Keratinocyte (primary cell): ENCODE data around the gene TARS3. TPM values are rescaled to one million over a fixed set of nuclear protein-coding genes. Genes with fewer than 3 reads are reported as not detected.

ENCODE experiments used
- DNase-seq: peaks from one replicate; pipeline ENCODE4 v3.0.0-alpha.2; 2011; ENCODE audit warnings: low read depth, missing footprints, low spot score
- FAIRE-seq: peaks from 2 replicates; lab custom pipeline; 2011; peaks lifted over from hg19 to GRCh38; lab: Jason Lieb, UNC
- H2AFZ ChIP-seq: 2 replicates; pipeline ENCODE4 v1.6.0; 2012; ENCODE audit warnings: low read length, control low read depth, inconsistent platforms; ENCODE audit not compliant: control insufficient read depth
- H3K27ac ChIP-seq: 2 replicates; pipeline ENCODE4 v1.5.1; 2011; ENCODE audit warnings: low read length; ENCODE audit not compliant: control insufficient read depth, insufficient read depth
- H3K27me3 ChIP-seq: 3 replicates; pipeline ENCODE4 v1.6.0; 2011; ENCODE audit warnings: low read length; ENCODE audit not compliant: control insufficient read depth, insufficient read depth; ENCODE audit errors: extremely low read depth
- H3K36me3 ChIP-seq, 2 experiments: 2 replicates in 1 of 2; 3 replicates in 1 of 2; pipeline ENCODE4 v1.5.1; 2011; ENCODE audit warnings: low read length in 2 of 2, mild to moderate bottlenecking in 1 of 2; ENCODE audit not compliant: control insufficient read depth in 2 of 2, insufficient read depth in 2 of 2; ENCODE audit errors: extremely low read depth in 1 of 2
- H3K4me1 ChIP-seq: 3 replicates; pipeline ENCODE4 v1.5.1; 2011; ENCODE audit warnings: low read length; ENCODE audit not compliant: control insufficient read depth, insufficient read depth; ENCODE audit errors: extremely low read depth
- H3K4me2 ChIP-seq: 3 replicates; pipeline ENCODE4 v1.6.0; 2011; ENCODE audit warnings: low read depth, low read length; ENCODE audit not compliant: control insufficient read depth, insufficient read depth; ENCODE audit errors: extremely low read depth
- H3K4me3 ChIP-seq, 3 experiments: fragments of 200-600 bp in 1 of 3; sonication (generic) in 1 of 3; 2 replicates in 2 of 3; 3 replicates in 1 of 3; pipeline ENCODE4 v1.5.1; 2011 to 2016; ENCODE audit warnings: low read length in 3 of 3, mild to moderate bottlenecking in 3 of 3, control low read depth in 2 of 3, inconsistent platforms in 1 of 3, low read depth in 1 of 3, mixed read lengths in 1 of 3, mixed run types in 1 of 3, moderate library complexity in 1 of 3; ENCODE audit not compliant: control insufficient read depth in 2 of 3, insufficient read depth in 2 of 3; ENCODE audit errors: extremely low read depth in 1 of 3
- H3K79me2 ChIP-seq: 2 replicates; pipeline ENCODE4 v1.6.0; 2012; ENCODE audit warnings: low read length; ENCODE audit not compliant: control insufficient read depth, insufficient read depth
- H3K9ac ChIP-seq: 3 replicates; pipeline ENCODE4 v1.6.0; 2011; ENCODE audit warnings: low read length; ENCODE audit not compliant: control insufficient read depth, insufficient read depth; ENCODE audit errors: extremely low read depth
- H3K9me1 ChIP-seq: 3 replicates; pipeline ENCODE4 v1.6.0; 2011; ENCODE audit warnings: low read length; ENCODE audit not compliant: control insufficient read depth, insufficient read depth; ENCODE audit errors: extremely low read depth
- H3K9me3 ChIP-seq: 2 replicates; pipeline ENCODE4 v1.5.1; 2012; ENCODE audit warnings: low read depth, low read length; ENCODE audit not compliant: control insufficient read depth
- H4K20me1 ChIP-seq: 3 replicates; pipeline ENCODE4 v1.6.0; 2011; ENCODE audit warnings: low read length; ENCODE audit not compliant: control insufficient read depth, insufficient read depth; ENCODE audit errors: extremely low read depth
- EZH2 ChIP-seq: IDR thresholded peaks from one replicate; pipeline ENCODE4 v1.6.1; 2012; ENCODE audit warnings: inconsistent platforms, mild to moderate bottlenecking, low read length, moderate library complexity
- dilution Hi-C: fragments of 300-500 bp; cut with MboI; formaldehyde crosslinking; loops from one replicate; pipeline ENCODE4 v1.7.0; 2020; ENCODE audit warnings: low sequenced_read_pairs; ENCODE audit not compliant: extremely low pct_ligation_motif_present
- polyA plus RNA-seq, 5 experiments: library from polyadenylated mRNA; depleted of rRNA in 3 of 5; stranded (reverse) in 3 of 5; stranded (forward) in 1 of 5; unstranded in 1 of 5; fragments of >200 nt; gene quantifications; 1 replicate in 1 of 5; 2 replicates in 3 of 5; 3 replicates in 1 of 5; pipeline versions ENCODE4 v1.2.1 to v1.2.3, GENCODE V29; 2011 to 2012; ENCODE audit warnings: missing spikeins in 2 of 5, low read depth in 1 of 5, low replicate concordance in 1 of 5
- TF ChIP-seq, protein P1 (sequence below), 3 experiments: IDR thresholded peaks in 1 of 3; conservative IDR thresholded peaks in 1 of 3; optimal IDR thresholded peaks in 1 of 3; 2 replicates in 2 of 3; 3 replicates in 1 of 3; pipeline versions ENCODE3 to v1.5.1; 2011; ENCODE audit warnings: low read length in 3 of 3, mild to moderate bottlenecking in 3 of 3, moderate library complexity in 2 of 3, control low read depth in 1 of 3, inconsistent platforms in 1 of 3; ENCODE audit not compliant: insufficient read depth in 2 of 3; ENCODE audit errors: extremely low read depth in 1 of 3

Gene TARS3
- polyA plus RNA-seq, 1 donor (not counting 4 experiments of a cell fraction or from before 2014, with no cell fraction given): 3.9 TPM

DNA sequence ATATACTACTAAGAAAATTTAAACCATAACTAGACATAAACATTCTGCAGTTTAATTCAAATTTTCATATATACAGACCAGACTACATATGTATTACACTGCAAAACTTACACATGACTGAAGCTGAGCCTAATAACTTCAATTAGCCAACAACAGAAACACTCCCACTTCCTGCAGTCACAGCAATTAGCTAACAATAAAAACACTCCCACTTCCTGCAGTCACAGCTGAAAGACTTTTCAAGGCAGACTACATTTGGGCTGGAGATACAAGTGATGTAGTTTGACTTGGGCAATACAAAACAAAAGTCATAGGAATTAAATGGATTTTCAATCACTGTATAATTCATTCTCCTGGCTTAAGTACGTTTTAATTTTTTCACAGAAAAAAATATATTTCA lies 82.4 kb downstream of the TARS3 start:
- no peaks in the 10 kb centered on the region for H3K9me1 ChIP-seq
- peaks cover 18 to 23% of the 10 kb centered on the region in 2 experiments for H3K36me3 ChIP-seq
- no peak overlapping the region for H3K4me3 ChIP-seq
- no peaks in the 10 kb centered on the region for H4K20me1 ChIP-seq
- dilution Hi-C loops: no loop called here
- H3K4me2 ChIP-seq: no peak overlapping the region
- no peak overlapping the region for H2AFZ ChIP-seq
- H3K4me1 ChIP-seq: peaks cover 16% of the 10 kb centered on the region
- H3K79me2 ChIP-seq: peaks cover 3% of the 10 kb centered on the region
- no peak for TF ChIP-seq EZH2
- TF ChIP-seq, protein P1, sequence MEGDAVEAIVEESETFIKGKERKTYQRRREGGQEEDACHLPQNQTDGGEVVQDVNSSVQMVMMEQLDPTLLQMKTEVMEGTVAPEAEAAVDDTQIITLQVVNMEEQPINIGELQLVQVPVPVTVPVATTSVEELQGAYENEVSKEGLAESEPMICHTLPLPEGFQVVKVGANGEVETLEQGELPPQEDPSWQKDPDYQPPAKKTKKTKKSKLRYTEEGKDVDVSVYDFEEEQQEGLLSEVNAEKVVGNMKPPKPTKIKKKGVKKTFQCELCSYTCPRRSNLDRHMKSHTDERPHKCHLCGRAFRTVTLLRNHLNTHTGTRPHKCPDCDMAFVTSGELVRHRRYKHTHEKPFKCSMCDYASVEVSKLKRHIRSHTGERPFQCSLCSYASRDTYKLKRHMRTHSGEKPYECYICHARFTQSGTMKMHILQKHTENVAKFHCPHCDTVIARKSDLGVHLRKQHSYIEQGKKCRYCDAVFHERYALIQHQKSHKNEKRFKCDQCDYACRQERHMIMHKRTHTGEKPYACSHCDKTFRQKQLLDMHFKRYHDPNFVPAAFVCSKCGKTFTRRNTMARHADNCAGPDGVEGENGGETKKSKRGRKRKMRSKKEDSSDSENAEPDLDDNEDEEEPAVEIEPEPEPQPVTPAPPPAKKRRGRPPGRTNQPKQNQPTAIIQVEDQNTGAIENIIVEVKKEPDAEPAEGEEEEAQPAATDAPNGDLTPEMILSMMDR (optimal IDR thresholded peaks at IDR 0.05 in 1 of 3, IDR thresholded peaks at IDR 0.05 in 1 of 3, conservative IDR thresholded peaks at IDR 0.05 in 1 of 3; ENCODE audit: extremely low read depth in 1 of 3, insufficient read depth in 2 of 3, low read length in 3 of 3): no peak
- DNase-seq (no peak), FAIRE-seq (no peak)
- H3K9ac ChIP-seq: no peak overlapping the region
- no peak overlapping the region for H3K27ac ChIP-seq
- H3K9me3 ChIP-seq: no peaks in the 10 kb centered on the region
- no peaks in the 10 kb centered on the region for H3K27me3 ChIP-seq

DNA sequence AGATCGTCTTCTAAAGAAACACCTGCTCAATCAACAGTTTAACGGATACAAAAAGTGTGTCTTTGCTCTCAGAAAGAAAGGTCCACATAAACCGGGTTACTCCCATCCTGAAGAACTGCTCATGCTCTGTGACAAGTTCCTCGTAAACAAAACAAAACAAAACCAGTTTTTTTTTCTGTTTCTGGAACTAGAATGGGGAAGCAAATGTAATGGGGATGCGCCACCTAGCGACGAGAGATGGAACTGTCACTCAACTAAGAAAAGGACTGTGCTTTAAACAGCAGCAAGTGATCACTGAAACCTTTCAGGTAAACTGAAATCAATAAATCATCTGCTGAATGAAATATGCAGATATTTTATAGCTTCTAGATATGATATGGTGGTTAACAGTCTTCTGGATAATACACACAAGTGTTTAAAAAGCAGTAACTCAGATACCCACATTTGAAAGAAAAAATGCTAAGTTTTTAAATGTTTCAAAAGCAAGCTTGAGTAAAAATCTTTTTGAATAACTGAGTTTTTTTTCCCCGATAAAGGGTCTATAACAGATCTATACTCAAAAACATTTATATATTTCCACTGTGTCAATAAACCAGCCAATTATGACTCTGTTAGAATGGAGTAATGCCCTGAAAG lies 83.0 kb downstream of the TARS3 start:
- Histone ChIP-seq H3K9ac (no peak overlapping the region), H3K36me3 (peaks cover 16 to 23% of the 10 kb centered on the region in 2 experiments), H3K9me3 (no peaks in the 10 kb centered on the region), H4K20me1 (no peaks in the 10 kb centered on the region), H3K27me3 (no peaks in the 10 kb centered on the region), H3K4me1 (peaks cover 16% of the 10 kb centered on the region), H3K4me3 (no peak overlapping the region), H3K9me1 (no peaks in the 10 kb centered on the region), H2AFZ (no peak overlapping the region), H3K79me2 (no peaks in the 10 kb centered on the region), H3K27ac (peak overlapping the region; percentile 25), H3K4me2 (peak overlapping the region; percentile 4)
- dilution Hi-C loops: no loop called here
- DNase-seq: no peak
- peak; percentile 73 for FAIRE-seq
- TF ChIP-seq, protein P1 (optimal IDR thresholded peaks at IDR 0.05 in 1 of 3, IDR thresholded peaks at IDR 0.05 in 1 of 3, conservative IDR thresholded peaks at IDR 0.05 in 1 of 3; ENCODE audit: extremely low read depth in 1 of 3, insufficient read depth in 2 of 3, low read length in 3 of 3): peak; percentile 76 to 87 (median 78)
- TF ChIP-seq EZH2: no peak
